SU-DHL-6 (cell line): ENCODE measurements around the gene F2RL1.

ENCODE experiments used
- EZH2phosphoT487 ChIP-seq: fragments of 200-600 bp; sonication (generic), shearing (Covaris generic); conservative IDR thresholded peaks from 2 replicates; pipeline ENCODE4 v1.6.1; 2018; ENCODE audit warnings: mild to moderate bottlenecking, antibody characterized with exemption, low read length, moderate library complexity, mixed read lengths
- TF ChIP-seq, protein P1 (sequence below): fragments of 200-600 bp; sonication (generic); IDR thresholded peaks from one replicate; pipeline ENCODE4 v1.5.1; 2017; ENCODE audit warnings: antibody characterized with exemption, mild to moderate bottlenecking, low read length, moderate library complexity; ENCODE audit not compliant: insufficient read depth, poor library complexity, severe bottlenecking

- TF ChIP-seq, protein P1, sequence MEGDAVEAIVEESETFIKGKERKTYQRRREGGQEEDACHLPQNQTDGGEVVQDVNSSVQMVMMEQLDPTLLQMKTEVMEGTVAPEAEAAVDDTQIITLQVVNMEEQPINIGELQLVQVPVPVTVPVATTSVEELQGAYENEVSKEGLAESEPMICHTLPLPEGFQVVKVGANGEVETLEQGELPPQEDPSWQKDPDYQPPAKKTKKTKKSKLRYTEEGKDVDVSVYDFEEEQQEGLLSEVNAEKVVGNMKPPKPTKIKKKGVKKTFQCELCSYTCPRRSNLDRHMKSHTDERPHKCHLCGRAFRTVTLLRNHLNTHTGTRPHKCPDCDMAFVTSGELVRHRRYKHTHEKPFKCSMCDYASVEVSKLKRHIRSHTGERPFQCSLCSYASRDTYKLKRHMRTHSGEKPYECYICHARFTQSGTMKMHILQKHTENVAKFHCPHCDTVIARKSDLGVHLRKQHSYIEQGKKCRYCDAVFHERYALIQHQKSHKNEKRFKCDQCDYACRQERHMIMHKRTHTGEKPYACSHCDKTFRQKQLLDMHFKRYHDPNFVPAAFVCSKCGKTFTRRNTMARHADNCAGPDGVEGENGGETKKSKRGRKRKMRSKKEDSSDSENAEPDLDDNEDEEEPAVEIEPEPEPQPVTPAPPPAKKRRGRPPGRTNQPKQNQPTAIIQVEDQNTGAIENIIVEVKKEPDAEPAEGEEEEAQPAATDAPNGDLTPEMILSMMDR = no peak
- TF ChIP-seq EZH2phosphoT487 = no peak
Measured at GRCh38 chr5:76811214-76811613, 7.6 kb upstream of the F2RL1 start.
